PC-9 (cell line): ENCODE results near the gene IL17RB.

Experiments used
- EZH2 ChIP-seq: fragments of 200-600 bp; sonication (generic); IDR thresholded peaks from 2 replicates; pipeline ENCODE4 v1.8.0; 2017; ENCODE audit warnings: antibody characterized with exemption, low read depth
- TF ChIP-seq, protein P1 (sequence below): fragments of 200-600 bp; sonication (generic); conservative IDR thresholded peaks from 2 replicates; pipeline ENCODE4 v1.6.1; 2017; ENCODE audit warnings: mixed run types, antibody characterized with exemption, mild to moderate bottlenecking, moderate library complexity

DNA sequence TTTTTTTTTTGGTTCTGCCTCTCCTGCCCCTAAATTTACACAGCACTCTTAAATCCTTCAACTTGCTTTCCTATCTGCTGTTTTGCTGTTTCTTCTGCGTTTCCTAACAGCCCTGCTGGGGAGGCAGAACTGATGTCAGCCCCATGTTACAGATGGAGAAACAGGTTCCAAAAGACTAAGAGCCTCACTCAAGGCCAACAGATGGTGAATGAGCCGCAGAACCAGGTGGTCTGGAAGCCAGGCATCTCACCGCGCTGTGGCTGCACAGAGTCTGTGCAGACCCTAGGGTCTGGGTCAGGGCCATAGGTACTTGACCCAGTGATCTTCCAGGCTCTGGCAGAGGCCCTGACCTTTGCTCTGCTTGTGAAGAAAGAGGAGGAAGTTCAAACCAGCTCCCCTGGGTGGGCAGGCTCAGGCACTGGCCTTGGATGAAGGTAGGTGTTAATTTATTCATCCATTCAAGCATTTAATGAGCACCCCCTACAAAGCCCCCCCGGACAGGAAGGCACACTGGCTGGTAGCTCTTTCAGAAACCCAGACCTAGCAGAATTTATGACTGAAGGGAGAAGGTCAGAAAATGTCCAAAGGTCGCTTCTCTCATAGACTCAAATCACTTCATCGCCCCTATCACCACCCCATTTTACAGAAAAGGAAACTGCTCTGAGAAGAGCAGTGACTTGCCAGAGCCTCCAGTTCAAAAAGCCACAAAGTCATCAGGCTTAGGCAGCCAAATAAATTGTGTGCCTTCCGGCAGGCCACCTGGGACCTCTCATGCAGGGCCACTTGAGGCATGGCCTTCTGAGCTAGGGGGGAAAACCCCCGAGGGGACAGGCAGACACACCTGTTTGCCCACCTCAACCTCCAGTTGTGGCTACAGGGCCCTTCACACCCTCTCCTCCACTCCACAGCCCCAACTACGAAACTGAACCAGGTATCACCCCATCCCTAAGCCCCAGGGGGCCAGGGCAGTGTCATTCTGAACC, 2.9 kb upstream of the IL17RB start:
- TF ChIP-seq, protein P1, sequence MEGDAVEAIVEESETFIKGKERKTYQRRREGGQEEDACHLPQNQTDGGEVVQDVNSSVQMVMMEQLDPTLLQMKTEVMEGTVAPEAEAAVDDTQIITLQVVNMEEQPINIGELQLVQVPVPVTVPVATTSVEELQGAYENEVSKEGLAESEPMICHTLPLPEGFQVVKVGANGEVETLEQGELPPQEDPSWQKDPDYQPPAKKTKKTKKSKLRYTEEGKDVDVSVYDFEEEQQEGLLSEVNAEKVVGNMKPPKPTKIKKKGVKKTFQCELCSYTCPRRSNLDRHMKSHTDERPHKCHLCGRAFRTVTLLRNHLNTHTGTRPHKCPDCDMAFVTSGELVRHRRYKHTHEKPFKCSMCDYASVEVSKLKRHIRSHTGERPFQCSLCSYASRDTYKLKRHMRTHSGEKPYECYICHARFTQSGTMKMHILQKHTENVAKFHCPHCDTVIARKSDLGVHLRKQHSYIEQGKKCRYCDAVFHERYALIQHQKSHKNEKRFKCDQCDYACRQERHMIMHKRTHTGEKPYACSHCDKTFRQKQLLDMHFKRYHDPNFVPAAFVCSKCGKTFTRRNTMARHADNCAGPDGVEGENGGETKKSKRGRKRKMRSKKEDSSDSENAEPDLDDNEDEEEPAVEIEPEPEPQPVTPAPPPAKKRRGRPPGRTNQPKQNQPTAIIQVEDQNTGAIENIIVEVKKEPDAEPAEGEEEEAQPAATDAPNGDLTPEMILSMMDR = no peak
- TF ChIP-seq EZH2 = no peak
